Measurements from ENCODE around the gene TBX2. TPM values are rescaled to one million over a fixed set of nuclear protein-coding genes. Genes with fewer than 3 reads are reported as not detected.
"Not testable (repeated sequence)": the region's sequence is repeated elsewhere in the genome, so short reads cannot be mapped to it uniquely, and the experiment has no call there.

The TBX2 gene
- total RNA-seq, 5 donors from 2014 or later (not counting 1 experiment from before 2014, with no cell fraction given), result 0.26 to 0.82 (median 0.32) TPM; not detected in 2

- no peak overlapping the region for H3K27ac Mint-ChIP-seq
- peaks cover 5 to 24% (median 10%) of the 10 kb centered on the region in 3 donors for H3K9me3 Mint-ChIP-seq
- ATAC-seq (replicated peaks in 1 of 4) (no peak), DNase-seq (no peak)
- Histone ChIP-seq H3K9me3 (no peaks in the 10 kb centered on the region), H3K4me1 (ENCODE audit: control insufficient read depth in 1 of 2, extremely low read depth in 1 of 2, insufficient read depth in 2 of 2, low read length in 2 of 2) (no peaks in the 10 kb centered on the region), H3K36me3 (ENCODE audit: control insufficient read depth in 2 of 2, extremely low read depth in 1 of 2, insufficient read depth in 1 of 2, low read length in 1 of 2) (no peaks in the 10 kb centered on the region), H3K4me3 (ENCODE audit: control insufficient read depth in 1 of 2, extremely low read depth in 1 of 2, low read length in 1 of 2) (no peak overlapping the region), H3K27me3 (replicated peaks in 1 of 2; ENCODE audit: control insufficient read depth in 2 of 2, extremely low read depth in 1 of 2, insufficient read depth in 2 of 2, low read length in 1 of 2) (peaks cover 2 to 14% of the 10 kb centered on the region in 2 experiments), H3K27ac (ENCODE audit: low read length) (no peak overlapping the region)
- H3K36me3 Mint-ChIP-seq, result peaks cover 11% of the 10 kb centered on the region
- no peaks in the 10 kb centered on the region for H3K4me1 Mint-ChIP-seq
- no peak overlapping the region for H3K4me3 Mint-ChIP-seq
- ChIA-PET CTCF (no interaction called here), POLR2A (no interaction called here)
- H3K27me3 Mint-ChIP-seq, result peaks cover 36 to 41% of the 10 kb centered on the region in 2 donors
These were observed 36.6 kb downstream of the TBX2 start for GRCh38 chr17:61436273-61436672.

GRCh38 chr17:61436995-61437704 lies 37.5 kb downstream of the TBX2 start:
- H3K4me1 ChIP-seq (ENCODE audit: control insufficient read depth in 1 of 2, extremely low read depth in 1 of 2, insufficient read depth in 2 of 2, low read length in 2 of 2), result no peaks in the 10 kb centered on the region
- DNase-seq (no peak), ATAC-seq (replicated peaks in 1 of 4) (no peak)
- H3K36me3 ChIP-seq (ENCODE audit: control insufficient read depth in 2 of 2, extremely low read depth in 1 of 2, insufficient read depth in 1 of 2, low read length in 1 of 2), result no peaks in the 10 kb centered on the region
- no peaks in the 10 kb centered on the region for H3K9me3 ChIP-seq
- H3K27ac ChIP-seq (ENCODE audit: low read length), result no peak overlapping the region
- CTCF ChIA-PET, result no interaction called here
- Mint-ChIP-seq H3K27me3 (peaks cover 38 to 46% of the 10 kb centered on the region in 2 donors), H3K4me1 (no peaks in the 10 kb centered on the region), H3K4me3 (no peak overlapping the region), H3K27ac (no peak overlapping the region), H3K36me3 (peaks cover 11% of the 10 kb centered on the region), H3K9me3 (peaks cover 5 to 24% (median 10%) of the 10 kb centered on the region in 3 donors)
- POLR2A ChIA-PET, result no interaction called here
- peaks cover 2 to 14% of the 10 kb centered on the region in 2 experiments for H3K27me3 ChIP-seq (replicated peaks in 1 of 2; ENCODE audit: control insufficient read depth in 2 of 2, extremely low read depth in 1 of 2, insufficient read depth in 2 of 2, low read length in 1 of 2)
- no peak overlapping the region for H3K4me3 ChIP-seq (ENCODE audit: control insufficient read depth in 1 of 2, extremely low read depth in 1 of 2, low read length in 1 of 2)

- H3K36me3 ChIP-seq (ENCODE audit: control insufficient read depth in 2 of 2, extremely low read depth in 1 of 2, insufficient read depth in 1 of 2, low read length in 1 of 2), result no peaks in the 10 kb centered on the region
- no peak for ATAC-seq (replicated peaks in 1 of 4)
- H3K27ac ChIP-seq (ENCODE audit: low read length), result no peak overlapping the region
- H3K4me1 ChIP-seq (ENCODE audit: control insufficient read depth in 1 of 2, extremely low read depth in 1 of 2, insufficient read depth in 2 of 2, low read length in 2 of 2), result no peaks in the 10 kb centered on the region
- no peak for DNase-seq
- Mint-ChIP-seq H3K27ac (no peak overlapping the region), H3K9me3 (peaks cover 5 to 12% (median 10%) of the 10 kb centered on the region in 3 donors), H3K4me3 (no peak overlapping the region), H3K27me3 (peaks cover 43 to 67% of the 10 kb centered on the region in 2 donors), H3K4me1 (no peaks in the 10 kb centered on the region), H3K36me3 (peaks cover 11% of the 10 kb centered on the region)
- POLR2A ChIA-PET, result no interaction called here
- H3K9me3 ChIP-seq, result no peaks in the 10 kb centered on the region
- CTCF ChIA-PET, result no interaction called here
- H3K27me3 ChIP-seq (replicated peaks in 1 of 2; ENCODE audit: control insufficient read depth in 2 of 2, extremely low read depth in 1 of 2, insufficient read depth in 2 of 2, low read length in 1 of 2), result peaks cover 2 to 38% of the 10 kb centered on the region in 2 experiments
- H3K4me3 ChIP-seq (ENCODE audit: control insufficient read depth in 1 of 2, extremely low read depth in 1 of 2, low read length in 1 of 2), result no peak overlapping the region
These were observed 41.1 kb downstream of the TBX2 start for GRCh38 chr17:61440697-61441096.

- ATAC-seq (replicated peaks in 1 of 4); H3K27ac ChIP-seq (ENCODE audit: low read length); H3K36me3 ChIP-seq (ENCODE audit: control insufficient read depth in 2 of 2, extremely low read depth in 1 of 2, insufficient read depth in 1 of 2, low read length in 1 of 2); H3K4me1 ChIP-seq (ENCODE audit: control insufficient read depth in 1 of 2, extremely low read depth in 1 of 2, insufficient read depth in 2 of 2, low read length in 2 of 2); H3K9me3 ChIP-seq; POLR2A ChIA-PET; H3K27ac Mint-ChIP-seq; DNase-seq; H3K4me3 Mint-ChIP-seq; H3K4me3 ChIP-seq (ENCODE audit: control insufficient read depth in 1 of 2, extremely low read depth in 1 of 2, low read length in 1 of 2); H3K4me1 Mint-ChIP-seq: not testable (repeated sequence)
- peaks cover 11% of the 10 kb centered on the region for H3K36me3 Mint-ChIP-seq
- CTCF ChIA-PET, result interaction anchor here in 1 of 2 donors (0.6 kb wide), 1 partner anchor 280 kb away, joined by 13 read pairs; no protein-coding TSS in a partner anchor
- peaks cover 49 to 68% of the 10 kb centered on the region in 2 donors for H3K27me3 Mint-ChIP-seq
- 88% methylated on average over 3 of the region's 6 CpGs for WGBS (ENCODE audit: insufficient coverage)
- peaks cover 5 to 12% (median 10%) of the 10 kb centered on the region in 3 donors for H3K9me3 Mint-ChIP-seq
- H3K27me3 ChIP-seq (replicated peaks in 1 of 2; ENCODE audit: control insufficient read depth in 2 of 2, extremely low read depth in 1 of 2, insufficient read depth in 2 of 2, low read length in 1 of 2), result peaks cover 2 to 39% of the 10 kb centered on the region in 2 experiments
These were observed 41.9 kb downstream of the TBX2 start for GRCh38 chr17:61441507-61441906.

- ChIA-PET POLR2A (interaction anchor here in 1 of 2 donors (0.6 kb wide), 1 partner anchor 31 kb away, joined by 6 read pairs; no protein-coding TSS in a partner anchor), CTCF (no interaction called here)
- no peak for DNase-seq
- no peaks in the 10 kb centered on the region for H3K4me1 ChIP-seq (ENCODE audit: control insufficient read depth in 1 of 2, extremely low read depth in 1 of 2, insufficient read depth in 2 of 2, low read length in 2 of 2)
- no peaks in the 10 kb centered on the region for H3K9me3 ChIP-seq
- H3K36me3 ChIP-seq (ENCODE audit: control insufficient read depth in 2 of 2, extremely low read depth in 1 of 2, insufficient read depth in 1 of 2, low read length in 1 of 2), result no peaks in the 10 kb centered on the region
- peaks cover 2 to 43% of the 10 kb centered on the region in 2 experiments for H3K27me3 ChIP-seq (replicated peaks in 1 of 2; ENCODE audit: control insufficient read depth in 2 of 2, extremely low read depth in 1 of 2, insufficient read depth in 2 of 2, low read length in 1 of 2)
- 67% methylated on average over 1 of the region's 4 CpGs for WGBS (ENCODE audit: insufficient coverage)
- Mint-ChIP-seq H3K36me3 (peaks cover 7% of the 10 kb centered on the region), H3K9me3 (peaks cover under 1 to 8% (median 6%) of the 10 kb centered on the region in 3 donors), H3K4me1 (no peaks in the 10 kb centered on the region), H3K27ac (no peak overlapping the region), H3K4me3 (no peak overlapping the region), H3K27me3 (peaks cover 49 to 72% of the 10 kb centered on the region in 2 donors)
- ATAC-seq (replicated peaks in 1 of 4), result no peak
- H3K27ac ChIP-seq (ENCODE audit: low read length), result no peak overlapping the region
- no peak overlapping the region for H3K4me3 ChIP-seq (ENCODE audit: control insufficient read depth in 1 of 2, extremely low read depth in 1 of 2, low read length in 1 of 2)
These were observed 42.6 kb downstream of the TBX2 start for GRCh38 chr17:61442136-61442775.

GRCh38 chr17:61442878-61443474 lies 43.3 kb downstream of the TBX2 start:
- no peak overlapping the region for H3K4me3 ChIP-seq (ENCODE audit: control insufficient read depth in 1 of 2, extremely low read depth in 1 of 2, low read length in 1 of 2)
- no peaks in the 10 kb centered on the region for H3K36me3 ChIP-seq (ENCODE audit: control insufficient read depth in 2 of 2, extremely low read depth in 1 of 2, insufficient read depth in 1 of 2, low read length in 1 of 2)
- peaks cover 6 to 42% of the 10 kb centered on the region in 2 experiments for H3K27me3 ChIP-seq (replicated peaks in 1 of 2; ENCODE audit: control insufficient read depth in 2 of 2, extremely low read depth in 1 of 2, insufficient read depth in 2 of 2, low read length in 1 of 2)
- Mint-ChIP-seq H3K27ac (no peak overlapping the region), H3K27me3 (peaks cover 51 to 71% of the 10 kb centered on the region in 2 donors), H3K4me1 (no peaks in the 10 kb centered on the region), H3K9me3 (peaks cover 0 to 4% (median 1%) of the 10 kb centered on the region in 3 donors), H3K4me3 (no peak overlapping the region), H3K36me3 (peaks cover 4% of the 10 kb centered on the region)
- H3K9me3 ChIP-seq, result no peaks in the 10 kb centered on the region
- ATAC-seq (replicated peaks in 1 of 4), result no peak
- WGBS (ENCODE audit: insufficient coverage), result 71% methylated on average over 7 of the region's 11 CpGs
- ChIA-PET POLR2A (no interaction called here), CTCF (no interaction called here)
- no peaks in the 10 kb centered on the region for H3K4me1 ChIP-seq (ENCODE audit: control insufficient read depth in 1 of 2, extremely low read depth in 1 of 2, insufficient read depth in 2 of 2, low read length in 2 of 2)
- no peak for DNase-seq
- H3K27ac ChIP-seq (ENCODE audit: low read length), result no peak overlapping the region
